Natural killer cell treated with Interleukin-12 subunit alpha and Interleukin-12 subunit beta and Interleukin-15 and Interleukin-18, amount 100 ng/mL, for 72 hours (primary cell): ENCODE data around the gene NEURL1B. TPM values are rescaled to one million over a fixed set of nuclear protein-coding genes. Genes with fewer than 3 reads are reported as not detected.

Experiments used
- ATAC-seq, 2 donors: fragments of 150-1000 bp; cut with Tn5 transposase in 1 of 2; sonication (Bioruptor Pico), chemical (Tn5 transposase) in 1 of 2; 2 replicates each; pipeline ENCODE4 v1.10.0; 2021
- DNase-seq: peaks from one replicate; pipeline ENCODE4 v3.0.0; 2022; ENCODE audit warnings: low spot score
- H3K27ac Mint-ChIP-seq, 2 donors: 1 replicate in 1 of 2; 2 replicates in 1 of 2; pipeline ENCODE4 v1.8.0; 2022; ENCODE audit warnings: mixed read lengths in 2 of 2, mild to moderate bottlenecking in 1 of 2, moderate library complexity in 1 of 2
- H3K27me3 Mint-ChIP-seq, 2 donors: 1 replicate in 1 of 2; 2 replicates in 1 of 2; pipeline ENCODE4 v1.8.0; 2022; ENCODE audit warnings: mixed read lengths in 2 of 2
- H3K36me3 Mint-ChIP-seq: one replicate; pipeline ENCODE4 v1.8.0; 2022; ENCODE audit warnings: mixed read lengths
- H3K4me1 Mint-ChIP-seq, 2 donors: 1 replicate in 1 of 2; 2 replicates in 1 of 2; pipeline ENCODE4 v1.8.0; 2022; ENCODE audit warnings: low read depth in 2 of 2, mixed read lengths in 2 of 2, mild to moderate bottlenecking in 1 of 2
- H3K4me3 Mint-ChIP-seq: one replicate; pipeline ENCODE4 v1.8.0; 2022; ENCODE audit warnings: mixed read lengths
- H3K9me3 Mint-ChIP-seq: 2 replicates; pipeline ENCODE4 v1.8.0; 2022; ENCODE audit warnings: mixed read lengths
- total RNA-seq, 2 donors: library from RNA; stranded (reverse); gene quantifications; one replicate each; pipeline ENCODE4 v1.2.3, GENCODE V29; 2022

The NEURL1B gene
- total RNA-seq, 2 donors from 2014 or later = 0.14 to 0.36 TPM

DNA sequence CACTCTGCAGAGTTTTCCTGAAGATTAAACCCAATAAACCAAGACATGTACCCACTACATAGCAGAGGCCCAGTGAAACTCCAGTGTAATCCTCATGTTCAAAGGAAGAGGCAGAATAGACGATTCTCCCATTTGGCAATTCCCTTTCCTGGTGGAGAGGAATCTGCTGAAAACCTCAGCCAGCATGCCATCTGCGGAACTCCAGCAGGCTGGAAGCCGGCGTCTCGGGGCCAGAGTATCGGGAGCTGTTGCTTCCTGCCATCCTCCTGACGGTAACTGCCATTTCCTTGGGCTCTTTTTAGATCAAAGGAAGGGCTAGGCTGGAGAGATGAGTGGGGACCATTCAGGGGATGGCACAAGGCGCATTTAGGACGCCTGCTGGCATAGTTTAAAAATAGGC lies 20.5 kb downstream of the NEURL1B start:
- no peak overlapping the region for H3K4me3 Mint-ChIP-seq
- H3K4me1 Mint-ChIP-seq = no peaks in the 10 kb centered on the region
- DNase-seq (no peak), ATAC-seq (no peak)
- H3K9me3 Mint-ChIP-seq = no peaks in the 10 kb centered on the region
- no peak overlapping the region for H3K27ac Mint-ChIP-seq
- no peaks in the 10 kb centered on the region for H3K36me3 Mint-ChIP-seq
- no peaks in the 10 kb centered on the region for H3K27me3 Mint-ChIP-seq

DNA sequence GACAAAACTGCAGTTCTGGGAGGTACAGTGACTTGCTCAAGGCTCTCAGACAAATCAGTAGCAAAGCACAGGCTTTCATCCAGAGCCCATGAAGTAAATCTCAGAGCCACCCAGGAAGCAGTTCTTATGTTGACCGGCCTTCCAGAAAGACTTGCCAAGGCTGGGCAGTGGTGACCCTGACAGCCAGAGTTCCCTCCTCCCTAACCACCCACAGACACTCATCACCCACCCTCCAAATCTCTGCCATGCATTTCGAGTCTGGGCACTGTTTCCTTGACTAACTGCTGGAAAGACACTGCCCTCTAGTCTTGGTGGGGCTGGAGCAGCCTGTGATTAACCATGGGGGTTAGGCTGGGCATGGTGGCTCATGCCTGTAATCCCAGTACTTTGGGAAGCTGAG lies 21.5 kb downstream of the NEURL1B start:
- Mint-ChIP-seq H3K36me3 (no peaks in the 10 kb centered on the region), H3K27ac (no peak overlapping the region), H3K9me3 (no peaks in the 10 kb centered on the region), H3K4me1 (no peaks in the 10 kb centered on the region), H3K27me3 (no peaks in the 10 kb centered on the region), H3K4me3 (no peak overlapping the region)
- DNase-seq = no peak
- ATAC-seq = no peak

GRCh38 chr5:172664018-172664417 lies 23.0 kb downstream of the NEURL1B start:
- H3K36me3 Mint-ChIP-seq = no peaks in the 10 kb centered on the region
- H3K27ac Mint-ChIP-seq = no peak overlapping the region
- no peaks in the 10 kb centered on the region for H3K9me3 Mint-ChIP-seq
- H3K4me1 Mint-ChIP-seq = no peaks in the 10 kb centered on the region
- H3K27me3 Mint-ChIP-seq = no peaks in the 10 kb centered on the region
- H3K4me3 Mint-ChIP-seq = no peak overlapping the region
- DNase-seq = no peak
- no peak for ATAC-seq

GRCh38 chr5:172664681-172665541 lies 23.8 kb downstream of the NEURL1B start:
- Mint-ChIP-seq H3K9me3 (no peaks in the 10 kb centered on the region), H3K36me3 (no peaks in the 10 kb centered on the region), H3K27ac (no peak overlapping the region), H3K4me3 (no peak overlapping the region), H3K4me1 (no peaks in the 10 kb centered on the region), H3K27me3 (no peaks in the 10 kb centered on the region)
- ATAC-seq = peak in 1 of 2 donors; percentile 11
- DNase-seq = no peak

- H3K27me3 Mint-ChIP-seq = no peaks in the 10 kb centered on the region
- no peak overlapping the region for H3K27ac Mint-ChIP-seq
- H3K4me1 Mint-ChIP-seq = no peaks in the 10 kb centered on the region
- ATAC-seq = no peak
- H3K36me3 Mint-ChIP-seq = no peaks in the 10 kb centered on the region
- H3K9me3 Mint-ChIP-seq = no peaks in the 10 kb centered on the region
- no peak for DNase-seq
- H3K4me3 Mint-ChIP-seq = no peak overlapping the region
Measured at GRCh38 chr5:172666251-172666650, 25.2 kb downstream of the NEURL1B start.

GRCh38 chr5:172667786-172668593 lies 26.9 kb downstream of the NEURL1B start:
- no peaks in the 10 kb centered on the region for H3K27me3 Mint-ChIP-seq
- H3K4me1 Mint-ChIP-seq = no peaks in the 10 kb centered on the region
- ATAC-seq (no peak), DNase-seq (no peak)
- H3K4me3 Mint-ChIP-seq = no peak overlapping the region
- H3K27ac Mint-ChIP-seq = no peak overlapping the region
- H3K9me3 Mint-ChIP-seq = no peaks in the 10 kb centered on the region
- H3K36me3 Mint-ChIP-seq = no peaks in the 10 kb centered on the region

- Mint-ChIP-seq H3K27ac (no peak overlapping the region), H3K4me3 (no peak overlapping the region), H3K9me3 (no peaks in the 10 kb centered on the region), H3K36me3 (no peaks in the 10 kb centered on the region), H3K4me1 (no peaks in the 10 kb centered on the region), H3K27me3 (no peaks in the 10 kb centered on the region)
- ATAC-seq (no peak), DNase-seq (no peak)
Measured at GRCh38 chr5:172668594-172669071, 27.6 kb downstream of the NEURL1B start.

DNA sequence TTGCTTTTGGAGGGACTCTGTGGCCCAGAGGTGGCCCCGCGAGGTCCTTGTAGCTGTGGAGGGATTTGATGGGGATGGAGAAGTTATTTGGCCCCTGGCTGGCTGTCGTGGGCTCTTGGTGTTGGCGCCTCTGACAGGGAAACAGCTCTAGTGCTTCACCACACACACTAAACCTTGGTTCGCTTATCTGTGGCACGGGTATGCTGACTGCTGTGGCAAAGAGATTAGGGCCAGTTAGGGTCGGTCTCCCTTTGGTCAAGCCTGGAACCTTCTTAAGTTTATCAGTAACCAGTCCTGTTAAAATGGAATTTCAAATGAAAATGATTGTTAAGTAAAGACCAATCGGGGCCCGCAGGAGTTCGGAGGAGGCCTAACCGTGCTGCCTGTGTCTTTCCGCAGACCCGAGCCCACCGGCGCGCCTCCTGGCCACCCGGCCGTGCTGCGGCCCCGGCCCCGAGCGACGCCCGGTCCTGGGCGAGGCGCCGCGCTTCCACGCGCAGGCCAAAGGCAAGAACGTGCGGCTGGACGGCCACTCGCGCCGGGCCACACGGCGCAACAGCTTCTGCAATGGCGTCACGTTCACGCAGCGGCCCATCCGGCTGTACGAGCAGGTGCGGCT lies 28.4 kb downstream of the NEURL1B start:
- H3K4me1 Mint-ChIP-seq = no peaks in the 10 kb centered on the region
- H3K4me3 Mint-ChIP-seq = no peak overlapping the region
- H3K27ac Mint-ChIP-seq = no peak overlapping the region
- no peak for ATAC-seq
- no peak for DNase-seq
- H3K27me3 Mint-ChIP-seq = no peaks in the 10 kb centered on the region
- no peaks in the 10 kb centered on the region for H3K9me3 Mint-ChIP-seq
- H3K36me3 Mint-ChIP-seq = no peaks in the 10 kb centered on the region

- H3K4me1 Mint-ChIP-seq = no peaks in the 10 kb centered on the region
- H3K36me3 Mint-ChIP-seq = no peaks in the 10 kb centered on the region
- H3K27ac Mint-ChIP-seq = no peak overlapping the region
- no peak for DNase-seq
- ATAC-seq = no peak
- no peak overlapping the region for H3K4me3 Mint-ChIP-seq
- no peaks in the 10 kb centered on the region for H3K27me3 Mint-ChIP-seq
- no peaks in the 10 kb centered on the region for H3K9me3 Mint-ChIP-seq
Measured at GRCh38 chr5:172670005-172670402, 28.9 kb downstream of the NEURL1B start.

DNA sequence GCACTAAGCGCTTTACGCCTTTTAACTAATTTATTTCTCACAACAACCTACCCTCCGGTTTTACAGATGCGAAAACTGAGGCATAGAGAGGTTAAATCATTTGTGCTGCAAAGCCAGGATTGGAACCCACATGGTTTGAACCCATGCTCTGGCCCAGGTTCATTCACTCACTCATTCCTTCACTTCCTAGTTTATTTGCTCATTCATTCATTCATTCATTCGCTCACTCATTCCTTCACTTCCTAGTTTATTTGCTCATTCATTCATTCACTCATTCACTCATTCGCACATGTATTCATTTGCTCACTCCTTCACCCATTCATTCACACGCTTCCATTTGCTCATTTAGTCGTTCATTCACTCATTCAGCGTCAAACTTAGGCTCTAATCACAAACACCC lies 29.4 kb downstream of the NEURL1B start:
- DNase-seq (no peak), ATAC-seq (no peak)
- Mint-ChIP-seq H3K9me3 (no peaks in the 10 kb centered on the region), H3K27ac (no peak overlapping the region), H3K4me1 (no peaks in the 10 kb centered on the region), H3K36me3 (no peaks in the 10 kb centered on the region), H3K4me3 (no peak overlapping the region), H3K27me3 (no peaks in the 10 kb centered on the region)

DNA sequence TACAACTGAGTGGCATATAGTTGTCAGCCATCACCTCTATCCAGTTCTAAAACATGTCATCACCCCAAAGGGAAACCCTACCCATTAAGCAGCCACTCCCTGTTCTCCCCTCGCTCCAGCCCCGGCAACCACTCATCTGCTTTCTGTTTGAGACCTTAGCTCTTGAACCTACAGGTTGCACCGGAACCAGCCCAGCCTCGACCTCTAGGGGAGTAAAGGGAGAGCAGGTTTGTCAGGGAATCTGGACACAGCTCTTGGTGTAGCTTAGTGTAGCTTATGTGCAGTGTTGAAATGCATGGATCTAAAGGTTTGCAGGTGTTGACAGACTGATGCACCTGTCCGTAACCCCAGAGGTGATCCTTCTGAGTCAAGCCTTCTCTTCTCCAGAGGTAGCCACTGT lies 30.0 kb downstream of the NEURL1B start:
- Mint-ChIP-seq H3K4me1 (no peaks in the 10 kb centered on the region), H3K9me3 (no peaks in the 10 kb centered on the region), H3K27ac (no peak overlapping the region), H3K36me3 (no peaks in the 10 kb centered on the region), H3K27me3 (no peaks in the 10 kb centered on the region), H3K4me3 (no peak overlapping the region)
- no peak for ATAC-seq
- no peak for DNase-seq

GRCh38 chr5:172672681-172673080 lies 31.6 kb downstream of the NEURL1B start:
- H3K27me3 Mint-ChIP-seq = no peaks in the 10 kb centered on the region
- no peaks in the 10 kb centered on the region for H3K9me3 Mint-ChIP-seq
- no peak overlapping the region for H3K27ac Mint-ChIP-seq
- no peaks in the 10 kb centered on the region for H3K36me3 Mint-ChIP-seq
- ATAC-seq = no peak
- H3K4me1 Mint-ChIP-seq = no peaks in the 10 kb centered on the region
- DNase-seq = no peak
- no peak overlapping the region for H3K4me3 Mint-ChIP-seq

DNA sequence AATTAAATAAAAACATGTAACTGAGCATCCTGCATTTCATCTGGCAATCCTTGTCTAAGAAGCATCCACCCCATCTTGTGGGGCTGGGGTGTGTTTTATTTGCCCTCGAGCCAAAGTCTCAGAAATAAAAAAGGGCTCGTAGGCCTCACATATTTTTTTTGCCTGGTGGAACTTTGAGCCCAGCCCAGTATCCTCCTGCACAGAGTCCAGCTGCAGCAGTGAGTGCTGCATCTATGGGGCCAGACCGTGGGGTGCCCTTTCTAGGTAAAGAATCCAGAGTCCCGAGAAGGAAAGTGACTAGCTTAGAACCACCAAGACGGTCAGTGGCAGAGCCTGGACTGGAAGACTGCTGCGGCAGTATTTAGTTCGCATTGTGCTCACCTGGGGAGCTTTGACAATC lies 33.1 kb downstream of the NEURL1B start:
- Mint-ChIP-seq H3K9me3 (no peaks in the 10 kb centered on the region), H3K4me3 (no peak overlapping the region)
- no peak for ATAC-seq

More for the DNA sequence above, 33.1 kb downstream of the NEURL1B start:
- no peaks in the 10 kb centered on the region for H3K27me3 Mint-ChIP-seq
- H3K27ac Mint-ChIP-seq = no peak overlapping the region
- no peaks in the 10 kb centered on the region for H3K36me3 Mint-ChIP-seq
- no peak for DNase-seq
- no peaks in the 10 kb centered on the region for H3K4me1 Mint-ChIP-seq
